Measurements from ENCODE around the gene CT47C1. TPM values are rescaled to one million over a fixed set of nuclear protein-coding genes. Genes with fewer than 3 reads are reported as not detected.

The CT47C1 gene
- total and polyA plus RNA-seq, 2 of the 8 experiments (the other 6 are each of a cell fraction or from before 2014, with no cell fraction given) = not detected

- TF ChIP-seq CHD7 (IDR thresholded peaks at IDR 0.05; ENCODE audit: insufficient replicate concordance, low read length) = no peak
- no peak for TF ChIP-seq RBBP5 (IDR thresholded peaks at IDR 0.05; ENCODE audit: borderline replicate concordance, low read depth, low read length)
- no peak for TF ChIP-seq ASH2L (IDR thresholded peaks at IDR 0.05; ENCODE audit: low read length)
- TF ChIP-seq JUND (IDR thresholded peaks at IDR 0.05; ENCODE audit: low read length) = no peak
- TF ChIP-seq SIRT6 (IDR thresholded peaks at IDR 0.05; ENCODE audit: low read length) = no peak
- no peak for TF ChIP-seq CTBP2 (IDR thresholded peaks at IDR 0.05; ENCODE audit: borderline replicate concordance, insufficient read depth, insufficient read length, low read length)
- no peak for TF ChIP-seq SUZ12 (IDR thresholded peaks at IDR 0.05; ENCODE audit: low read length)
These were observed 9.5 kb downstream of the CT47C1 start (continued) for GRCh38 chrX:119082278-119082677.
